HepG2 (cell line): ENCODE results near the gene MCC. TPM values are rescaled to one million over a fixed set of nuclear protein-coding genes. Genes with fewer than 3 reads are reported as not detected.

ENCODE experiments used
- ATAC-seq: fragments of 200-7000 bp; cut with Tn5 transposase; 3 replicates; pipeline ENCODE4 v1.9.1; 2020; ENCODE audit warnings: mild to moderate bottlenecking, moderate library complexity
- BruUV-seq: library from RNA; stranded (reverse); fragments of 400-500 nt; replicated peaks from 2 replicates; lab custom pipeline; 2021; lab: Mats Ljungman, UMichigan
- CTCF ChIA-PET: fragments of 300-600 bp; formaldehyde crosslinking; extraction: SDS; loops from one replicate; lab custom pipeline; 2021; ENCODE audit warnings: low total read pairs, inconsistent platforms, low intra/inter-chr PET ratio; lab: Yijun Ruan, JAX
- POLR2A ChIA-PET: fragments of 350-600 bp; sonication (Branson Sonifier 250); formaldehyde crosslinking; loops from one replicate; lab custom pipeline; 2020; ENCODE audit warnings: antibody characterized with exemption, inconsistent platforms; lab: Yijun Ruan, JAX
- DNase-seq: peaks from one replicate; pipeline ENCODE4 v3.0.0-alpha.2; 2015; ENCODE audit warnings: low spot score
- FAIRE-seq: peaks from 3 replicates; lab custom pipeline; 2011; peaks lifted over from hg19 to GRCh38; lab: Jason Lieb, UNC
- H2AFZ ChIP-seq: one replicate; pipeline ENCODE4 v1.6.1; 2011; ENCODE audit warnings: low read length, inconsistent platforms
- H3K27ac ChIP-seq: fragments of 300-600 bp; 3 replicates; pipeline ENCODE4 v1.8.0; 2011; ENCODE audit warnings: mixed run types, mild to moderate bottlenecking, mixed read lengths, low read length, inconsistent platforms; ENCODE audit not compliant: insufficient read depth; ENCODE audit errors: extremely low read length
- H3K27me3 ChIP-seq, 2 experiments: fragments of 200-600 bp in 1 of 2; 2 replicates in 1 of 2; 3 replicates in 1 of 2; pipeline versions ENCODE4 v1.6.0 to v1.8.0; 2011; ENCODE audit warnings: low read length in 2 of 2, mild to moderate bottlenecking in 2 of 2, moderate library complexity in 2 of 2, inconsistent platforms in 1 of 2; ENCODE audit not compliant: insufficient read depth in 2 of 2, control insufficient read depth in 1 of 2
- H3K36me3 ChIP-seq, 2 experiments: fragments of 200-600 bp in 1 of 2; replicated peaks in 1 of 2; 2 replicates in 1 of 2; 3 replicates in 1 of 2; pipeline versions ENCODE4 v1.5.1 to v1.8.0; 2011; ENCODE audit warnings: low read length in 2 of 2, inconsistent platforms in 1 of 2; ENCODE audit not compliant: insufficient read depth in 2 of 2, control insufficient read depth in 1 of 2
- H3K4me1 ChIP-seq: 2 replicates; pipeline ENCODE4 v1.5.1; 2012; ENCODE audit warnings: low read length, inconsistent platforms; ENCODE audit not compliant: insufficient read depth
- H3K4me2 ChIP-seq: 2 replicates; pipeline ENCODE4 v1.6.0; 2011; ENCODE audit warnings: low read depth, low read length, inconsistent platforms
- H3K4me3 ChIP-seq, 3 experiments: fragments of 200-600 bp in 1 of 3; sonication (generic), shearing (Covaris generic) in 1 of 3; replicated peaks in 1 of 3; 2 replicates each; pipeline ENCODE4 v1.5.1; 2011 to 2016; ENCODE audit warnings: low read length in 3 of 3, inconsistent platforms in 2 of 3, low read depth in 2 of 3, mild to moderate bottlenecking in 2 of 3, control low read depth in 1 of 3, mixed read lengths in 1 of 3; ENCODE audit not compliant: insufficient read depth in 1 of 3
- H3K79me2 ChIP-seq: one replicate; pipeline ENCODE4 v1.6.1; 2011; ENCODE audit warnings: low read length, inconsistent platforms; ENCODE audit not compliant: insufficient read depth
- H3K9ac ChIP-seq: 2 replicates; pipeline ENCODE4 v1.6.0; 2011; ENCODE audit warnings: mild to moderate bottlenecking, low read depth, low read length, inconsistent platforms; ENCODE audit not compliant: insufficient read depth
- H3K9me3 ChIP-seq: 2 replicates; pipeline ENCODE4 v1.5.1; 2012; ENCODE audit warnings: mild to moderate bottlenecking, low read length
- H4K20me1 ChIP-seq: 2 replicates; pipeline ENCODE4 v1.6.0; 2011; ENCODE audit warnings: inconsistent platforms, mild to moderate bottlenecking, low read length, moderate library complexity; ENCODE audit not compliant: insufficient read depth
- E2F2 ChIP-seq: sonication (generic); formaldehyde crosslinking; IDR thresholded peaks from 2 replicates; pipeline ENCODE4 v1.4.0; 2020; ENCODE audit warnings: missing genetic modification reagents, borderline replicate concordance
- ELF4 ChIP-seq: sonication (generic); formaldehyde crosslinking; IDR thresholded peaks from 2 replicates; pipeline ENCODE4 v1.5.0; 2020; ENCODE audit warnings: missing genetic modification reagents, mild to moderate bottlenecking, moderate library complexity, borderline replicate concordance
- HMG20B ChIP-seq: conservative IDR thresholded peaks from 2 replicates; pipeline ENCODE4 v1.6.1; 2016; ENCODE audit warnings: missing genetic modification reagents, missing compliant biosample characterization
- HNRNPL ChIP-seq: fragments of 200-400 bp; formaldehyde crosslinking; IDR thresholded peaks from 2 replicates; pipeline ENCODE4 v1.6.1; 2017; ENCODE audit warnings: mild to moderate bottlenecking, low read depth, low read length
- HNRNPLL ChIP-seq: fragments of 200-400 bp; formaldehyde crosslinking; IDR thresholded peaks from 2 replicates; pipeline ENCODE4 v1.6.1; 2017; ENCODE audit warnings: mild to moderate bottlenecking, low read depth, low read length; ENCODE audit not compliant: poor library complexity, severe bottlenecking
- NFIC ChIP-seq: IDR thresholded peaks from 2 replicates; pipeline ENCODE4 v1.6.1; 2012; ENCODE audit warnings: mild to moderate bottlenecking, low read length, inconsistent platforms
- POGZ ChIP-seq: sonication (generic); formaldehyde crosslinking; IDR thresholded peaks from 2 replicates; pipeline ENCODE4 v1.4.0; 2020; ENCODE audit warnings: mild to moderate bottlenecking, missing genetic modification reagents
- SMAD3 ChIP-seq: sonication (generic); formaldehyde crosslinking; IDR thresholded peaks from 2 replicates; pipeline ENCODE4 v1.4.0; 2020; ENCODE audit warnings: missing genetic modification reagents
- ZBTB37 ChIP-seq: sonication (generic); formaldehyde crosslinking; IDR thresholded peaks from 2 replicates; pipeline ENCODE4 v1.4.0; 2020; ENCODE audit warnings: mild to moderate bottlenecking, missing genetic modification reagents
- ZNF704 ChIP-seq: sonication (generic); formaldehyde crosslinking; IDR thresholded peaks from 2 replicates; pipeline ENCODE4 v1.8.1; 2023; ENCODE audit warnings: mild to moderate bottlenecking, inconsistent platforms, moderate library complexity, missing genetic modification reagents, borderline replicate concordance
- WGBS: methylation state at CpG from one replicate; pipeline ENCODE4 v1.1.6; 2017; ENCODE audit warnings: low lambda C conversion rate; 5-methylcytosine and 5-hydroxymethylcytosine counted together
- in situ Hi-C: cut with HindIII; loops from 2 replicates; pipeline ENCODE4 v1.10.0; 2017; ENCODE audit warnings: low pct_unique_long_range_greater_than_20kb; ENCODE audit not compliant: extremely low pct_ligation_motif_present
- intact Hi-C: fragments of 100-400 bp; cut with micrococcal nuclease; formaldehyde crosslinking; loops from one replicate; pipeline ENCODE4 v1.10.0; 2022; ENCODE audit not compliant: unreplicated experiment
- polyA plus RNA-seq, 8 experiments: library from polyadenylated mRNA; depleted of rRNA in 3 of 8; stranded (reverse) in 7 of 8; unstranded in 1 of 8; fragments of >200 nt; fragmentation: Illumina TruSeq in 4 of 8; extraction: Trizol in 4 of 8; gene quantifications; 2 replicates each; pipeline versions ENCODE4 v1.2.1 to v1.2.3, GENCODE V29; 2011 to 2016; ENCODE audit warnings: low read depth in 4 of 8, missing spikeins in 1 of 8, mixed read lengths in 1 of 8; ENCODE audit not compliant: insufficient read depth in 1 of 8
- total RNA-seq, 5 experiments: library from RNA; depleted of rRNA; stranded (reverse); fragments of >200 nt; fragmentation: Illumina TruSeq; extraction: Trizol; gene quantifications; 2 replicates each; pipeline ENCODE4 v1.2.3, GENCODE V29; 2016; ENCODE audit warnings: low read depth in 1 of 5
- TF ChIP-seq, protein P1 (sequence below): sonication (generic); formaldehyde crosslinking; IDR thresholded peaks from 2 replicates; pipeline ENCODE4 v1.4.0; 2020; ENCODE audit warnings: mild to moderate bottlenecking, low read depth, missing genetic modification reagents
- TF ChIP-seq, protein P2 (sequence below): sonication (generic); IDR thresholded peaks from 2 replicates; pipeline ENCODE4 v1.6.1; 2016; ENCODE audit warnings: low read depth, borderline replicate concordance
- TF ChIP-seq, protein P3 (sequence below): sonication (generic); formaldehyde crosslinking; IDR thresholded peaks from 2 replicates; pipeline ENCODE4 v1.9.0; 2021; ENCODE audit warnings: missing genetic modification reagents, mild to moderate bottlenecking, borderline replicate concordance

Gene MCC
- total and polyA plus RNA-seq, 2 of the 13 experiments (the other 11 are each of a cell fraction or from before 2014, with no cell fraction given): 0.55 to 2.4 TPM

GRCh38 chr5:113294311-113295110 is 193.7 kb downstream of the MCC start:
- H3K4me2 ChIP-seq: peak overlapping the region; percentile 84
- CTCF ChIA-PET: no interaction called here
- in situ Hi-C loops: no loop called here
- H3K27me3 ChIP-seq: peaks cover 8 to 57% of the 10 kb centered on the region in 2 experiments; a peak in 4 of 5 replicates
- no peaks in the 10 kb centered on the region for H4K20me1 ChIP-seq
- H3K27ac ChIP-seq: no peak overlapping the region
- no peak overlapping the region for H2AFZ ChIP-seq
- intact Hi-C loops: no loop called here
- no peak for DNase-seq
- no peak for FAIRE-seq
- H3K79me2 ChIP-seq: no peaks in the 10 kb centered on the region
- no TSS peak for BruUV-seq
- 2% methylated on average over 33 of the region's 60 CpGs for WGBS
- peaks cover 21% of the 10 kb centered on the region for H3K4me1 ChIP-seq
- POLR2A ChIA-PET: no interaction called here
- ATAC-seq: peak; percentile 86
- H3K9me3 ChIP-seq: no peaks in the 10 kb centered on the region
- H3K9ac ChIP-seq: no peak overlapping the region
- no peaks in the 10 kb centered on the region for H3K36me3 ChIP-seq
- peak overlapping the region; percentile 51 to 66 (median 53) for H3K4me3 ChIP-seq
- TF ChIP-seq, protein P1, sequence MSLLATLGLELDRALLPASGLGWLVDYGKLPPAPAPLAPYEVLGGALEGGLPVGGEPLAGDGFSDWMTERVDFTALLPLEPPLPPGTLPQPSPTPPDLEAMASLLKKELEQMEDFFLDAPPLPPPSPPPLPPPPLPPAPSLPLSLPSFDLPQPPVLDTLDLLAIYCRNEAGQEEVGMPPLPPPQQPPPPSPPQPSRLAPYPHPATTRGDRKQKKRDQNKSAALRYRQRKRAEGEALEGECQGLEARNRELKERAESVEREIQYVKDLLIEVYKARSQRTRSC (CRISPR knock-in tag): no peak
- TF ChIP-seq ZNF704 (CRISPR knock-in tag) (no peak), NFIC (no peak), E2F2 (CRISPR knock-in tag) (no peak), ELF4 (CRISPR knock-in tag) (no peak), ZBTB37 (CRISPR knock-in tag) (no peak), HMG20B (CRISPR knock-in tag) (no peak), POGZ (CRISPR knock-in tag) (no peak), SMAD3 (no peak), HNRNPL (0 out of 2 replicates have a peak, but pooled peaks have one; percentile 50), HNRNPLL (peak; percentile 78)
- TF ChIP-seq, protein P2, sequence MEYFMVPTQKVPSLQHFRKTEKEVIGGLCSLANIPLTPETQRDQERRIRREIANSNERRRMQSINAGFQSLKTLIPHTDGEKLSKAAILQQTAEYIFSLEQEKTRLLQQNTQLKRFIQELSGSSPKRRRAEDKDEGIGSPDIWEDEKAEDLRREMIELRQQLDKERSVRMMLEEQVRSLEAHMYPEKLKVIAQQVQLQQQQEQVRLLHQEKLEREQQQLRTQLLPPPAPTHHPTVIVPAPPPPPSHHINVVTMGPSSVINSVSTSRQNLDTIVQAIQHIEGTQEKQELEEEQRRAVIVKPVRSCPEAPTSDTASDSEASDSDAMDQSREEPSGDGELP: peak; percentile 33; the same call in 1 of the 2 replicates
- TF ChIP-seq, protein P3, sequence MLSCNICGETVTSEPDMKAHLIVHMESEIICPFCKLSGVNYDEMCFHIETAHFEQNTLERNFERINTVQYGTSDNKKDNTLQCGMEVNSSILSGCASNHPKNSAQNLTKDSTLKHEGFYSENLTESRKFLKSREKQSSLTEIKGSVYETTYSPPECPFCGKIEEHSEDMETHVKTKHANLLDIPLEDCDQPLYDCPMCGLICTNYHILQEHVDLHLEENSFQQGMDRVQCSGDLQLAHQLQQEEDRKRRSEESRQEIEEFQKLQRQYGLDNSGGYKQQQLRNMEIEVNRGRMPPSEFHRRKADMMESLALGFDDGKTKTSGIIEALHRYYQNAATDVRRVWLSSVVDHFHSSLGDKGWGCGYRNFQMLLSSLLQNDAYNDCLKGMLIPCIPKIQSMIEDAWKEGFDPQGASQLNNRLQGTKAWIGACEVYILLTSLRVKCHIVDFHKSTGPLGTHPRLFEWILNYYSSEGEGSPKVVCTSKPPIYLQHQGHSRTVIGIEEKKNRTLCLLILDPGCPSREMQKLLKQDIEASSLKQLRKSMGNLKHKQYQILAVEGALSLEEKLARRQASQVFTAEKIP (CRISPR knock-in tag): no peak
